ENCODE results near the gene TNFAIP2.
"Not testable (repeated sequence)": the region's sequence is repeated elsewhere in the genome, so short reads cannot be mapped to it uniquely, and the experiment has no call there.

The TNFAIP2 gene

GRCh38 chr14:103155416-103155815 lies 32.2 kb downstream of the TNFAIP2 start:
- not testable (repeated sequence) for DNase-seq (ENCODE audit: low read depth)

GRCh38 chr14:103155826-103156394 lies 32.6 kb downstream of the TNFAIP2 start:
- DNase-seq (ENCODE audit: low read depth), result no peak

- DNase-seq (ENCODE audit: low read depth), result no peak
These were observed 33.6 kb downstream of the TNFAIP2 start for GRCh38 chr14:103156651-103157378.

GRCh38 chr14:103157969-103158368 lies 34.7 kb downstream of the TNFAIP2 start:
- no peak for DNase-seq (ENCODE audit: low read depth)

- DNase-seq (ENCODE audit: low read depth), result no peak
These were observed 35.4 kb downstream of the TNFAIP2 start for GRCh38 chr14:103158688-103159087.

GRCh38 chr14:103160321-103161053 lies 37.2 kb downstream of the TNFAIP2 start:
- no peak for DNase-seq (ENCODE audit: low read depth)

- DNase-seq (ENCODE audit: low read depth), result no peak
These were observed 37.8 kb downstream of the TNFAIP2 start for GRCh38 chr14:103161054-103161397.

- no peak for DNase-seq (ENCODE audit: low read depth)
These were observed 39.9 kb downstream of the TNFAIP2 start for GRCh38 chr14:103163199-103163598.

- no peak for DNase-seq (ENCODE audit: low read depth)
These were observed 40.7 kb downstream of the TNFAIP2 start for GRCh38 chr14:103164006-103164405.

GRCh38 chr14:103164779-103165178 lies 41.5 kb downstream of the TNFAIP2 start:
- DNase-seq (ENCODE audit: low read depth), result no peak

- no peak for DNase-seq (ENCODE audit: low read depth)
These were observed 42.1 kb downstream of the TNFAIP2 start for GRCh38 chr14:103165323-103165722.

- DNase-seq (ENCODE audit: low read depth), result no peak
These were observed 46.7 kb downstream of the TNFAIP2 start for GRCh38 chr14:103169954-103170353.

- DNase-seq (ENCODE audit: low read depth), result not testable (repeated sequence)
These were observed 47.9 kb downstream of the TNFAIP2 start for GRCh38 chr14:103171206-103171605.

GRCh38 chr14:103172921-103173320 lies 49.7 kb downstream of the TNFAIP2 start:
- no peak for DNase-seq (ENCODE audit: low read depth)

GRCh38 chr14:103173887-103174286 lies 50.6 kb downstream of the TNFAIP2 start:
- not testable (repeated sequence) for DNase-seq (ENCODE audit: low read depth)

- not testable (repeated sequence) for DNase-seq (ENCODE audit: low read depth)
These were observed 52.9 kb downstream of the TNFAIP2 start for GRCh38 chr14:103176176-103176575.

GRCh38 chr14:103177376-103177775 lies 54.1 kb downstream of the TNFAIP2 start:
- DNase-seq (ENCODE audit: low read depth), result no peak

GRCh38 chr14:103178521-103178920 lies 55.3 kb downstream of the TNFAIP2 start:
- DNase-seq (ENCODE audit: low read depth), result no peak

GRCh38 chr14:103179094-103179493 lies 55.8 kb downstream of the TNFAIP2 start:
- no peak for DNase-seq (ENCODE audit: low read depth)

GRCh38 chr14:103180331-103180730 lies 57.1 kb downstream of the TNFAIP2 start:
- DNase-seq (ENCODE audit: low read depth), result no peak

GRCh38 chr14:103184046-103184445 lies 60.8 kb downstream of the TNFAIP2 start:
- no peak for DNase-seq (ENCODE audit: low read depth)

GRCh38 chr14:103185051-103186029 lies 62.1 kb downstream of the TNFAIP2 start:
- no peak for DNase-seq (ENCODE audit: low read depth)

Data from non-pigmented ciliary epithelial cell (primary cell).